ENCODE results near the gene LRFN2. TPM values are rescaled to one million over a fixed set of nuclear protein-coding genes. Genes with fewer than 3 reads are reported as not detected.

Gene LRFN2
- total RNA-seq, 3 donors from 2014 or later: 0.14 to 0.29 (median 0.16) TPM

GRCh38 chr6:40500227-40500626, 86.9 kb downstream of the LRFN2 start:
- intact Hi-C loops (cut with DNase I, micrococcal nuclease): no loop called here
- no peak for DNase-seq
- no peaks in the 10 kb centered on the region for H3K36me3 ChIP-seq (ENCODE audit: low read depth)
- H3K4me1 ChIP-seq (ENCODE audit: low read depth): no peaks in the 10 kb centered on the region
- H3K4me3 ChIP-seq: no peak overlapping the region
- no peaks in the 10 kb centered on the region for H3K9me3 ChIP-seq
- no peak for ATAC-seq
- TF ChIP-seq CTCF (IDR thresholded peaks at IDR 0.05): no peak

DNA sequence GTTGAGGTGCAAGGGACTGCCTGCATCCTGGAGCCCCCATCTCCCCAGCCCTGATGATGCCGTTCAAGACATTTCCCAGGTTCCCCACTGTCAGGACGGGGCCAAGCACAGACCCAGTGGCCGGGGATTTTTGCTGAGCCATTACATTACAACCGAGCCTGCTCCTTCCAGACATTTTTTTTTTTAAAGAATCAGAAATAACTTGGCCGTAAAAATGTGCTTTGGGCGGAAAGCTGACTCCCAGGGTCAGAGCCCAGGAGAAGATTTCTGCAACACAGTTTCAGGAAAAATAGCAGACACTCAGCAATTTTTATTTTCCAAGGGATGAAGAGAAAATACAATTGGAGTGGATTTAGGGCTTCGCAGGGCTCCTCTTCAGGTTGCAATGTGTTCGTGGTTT, 87.9 kb downstream of the LRFN2 start:
- ATAC-seq (no peak), DNase-seq (no peak)
- no peak overlapping the region for H3K4me3 ChIP-seq
- no peaks in the 10 kb centered on the region for H3K36me3 ChIP-seq (ENCODE audit: low read depth)
- intact Hi-C loops (cut with DNase I, micrococcal nuclease): no loop called here
- H3K4me1 ChIP-seq (ENCODE audit: low read depth): no peaks in the 10 kb centered on the region
- H3K9me3 ChIP-seq: no peaks in the 10 kb centered on the region
- no peak for TF ChIP-seq CTCF (IDR thresholded peaks at IDR 0.05)

GRCh38 chr6:40498148-40498547, 89.0 kb downstream of the LRFN2 start:
- no peaks in the 10 kb centered on the region for H3K4me1 ChIP-seq (ENCODE audit: low read depth)
- H3K9me3 ChIP-seq: no peaks in the 10 kb centered on the region
- intact Hi-C loops (cut with DNase I, micrococcal nuclease): no loop called here
- DNase-seq (no peak), ATAC-seq (no peak)
- H3K36me3 ChIP-seq (ENCODE audit: low read depth): no peaks in the 10 kb centered on the region
- H3K4me3 ChIP-seq: no peak overlapping the region
- no peak for TF ChIP-seq CTCF (IDR thresholded peaks at IDR 0.05)

- no peak for DNase-seq
- no peak for TF ChIP-seq CTCF (IDR thresholded peaks at IDR 0.05)
- Histone ChIP-seq H3K4me1 (ENCODE audit: low read depth) (no peaks in the 10 kb centered on the region), H3K4me3 (no peak overlapping the region), H3K9me3 (no peaks in the 10 kb centered on the region), H3K36me3 (ENCODE audit: low read depth) (no peaks in the 10 kb centered on the region)
- no peak for ATAC-seq
- intact Hi-C loops (cut with DNase I, micrococcal nuclease): no loop called here
Observed at GRCh38 chr6:40492187-40492586, 95.0 kb downstream of the LRFN2 start.

DNA sequence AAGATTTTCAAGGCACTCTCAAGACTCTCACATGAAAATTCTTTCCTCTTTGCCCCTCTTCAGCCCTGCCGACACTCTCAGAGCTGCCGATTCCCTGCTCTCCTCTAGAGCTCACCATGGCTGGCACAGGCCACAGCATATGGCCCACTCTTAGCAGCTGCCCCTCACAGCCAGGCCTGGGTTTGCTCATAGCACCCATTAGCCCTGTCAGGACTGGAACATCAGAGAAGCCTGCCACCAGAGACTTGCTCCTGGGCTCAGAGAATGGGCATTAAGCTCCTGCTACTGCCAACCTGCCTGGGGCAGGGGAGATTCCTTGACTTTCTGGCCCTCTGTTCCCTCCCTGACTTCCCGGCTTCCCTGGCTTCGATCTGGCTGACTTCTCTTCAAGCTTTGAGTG, 96.7 kb downstream of the LRFN2 start:
- intact Hi-C loops (cut with DNase I, micrococcal nuclease): no loop called here
- Histone ChIP-seq H3K4me1 (ENCODE audit: low read depth) (no peaks in the 10 kb centered on the region), H3K4me3 (no peak overlapping the region), H3K36me3 (ENCODE audit: low read depth) (no peaks in the 10 kb centered on the region), H3K9me3 (no peaks in the 10 kb centered on the region)
- ATAC-seq (no peak), DNase-seq (no peak)
- no peak for TF ChIP-seq CTCF (IDR thresholded peaks at IDR 0.05)

DNA sequence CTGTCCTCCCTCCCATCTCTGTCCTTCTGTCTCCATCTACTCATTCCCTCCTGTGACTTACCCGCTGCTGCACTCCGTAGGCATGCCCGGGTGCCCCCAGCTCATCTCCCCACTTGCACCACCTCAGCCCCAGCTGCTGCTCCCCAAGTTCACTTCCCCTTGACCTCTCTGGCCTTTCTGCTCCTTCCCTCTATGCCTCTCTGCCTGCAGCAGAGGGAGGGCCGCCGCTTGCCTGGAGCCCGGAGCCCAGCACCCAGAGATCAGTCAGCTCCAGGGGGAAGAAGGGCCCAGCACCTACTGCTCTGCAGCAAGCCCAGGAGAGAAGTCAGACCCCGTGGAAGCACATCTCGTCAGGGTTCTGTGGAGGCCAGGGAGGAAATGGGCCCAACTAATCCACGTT, 97.4 kb downstream of the LRFN2 start:
- ATAC-seq (no peak), DNase-seq (no peak)
- H3K4me1 ChIP-seq (ENCODE audit: low read depth): no peaks in the 10 kb centered on the region
- no peaks in the 10 kb centered on the region for H3K36me3 ChIP-seq (ENCODE audit: low read depth)
- H3K9me3 ChIP-seq: no peaks in the 10 kb centered on the region
- intact Hi-C loops (cut with DNase I, micrococcal nuclease): no loop called here
- TF ChIP-seq CTCF (IDR thresholded peaks at IDR 0.05): no peak
- no peak overlapping the region for H3K4me3 ChIP-seq
